ENCODE data around the gene PUM1.

The PUM1 gene

GRCh38 chr1:30893776-30894507, 171.6 kb downstream of the PUM1 start:
- H3K4me2 ChIP-seq: no peak overlapping the region
- H3K4me3 ChIP-seq (IDR thresholded peaks at IDR 0.05; ENCODE audit: insufficient read depth, low read depth, low read length): no peak overlapping the region
- no peak overlapping the region for H3K27ac ChIP-seq
- peaks cover under 1% of the 10 kb centered on the region for H3K4me1 ChIP-seq (ENCODE audit: low read depth, poor library complexity, severe bottlenecking)
- no peaks in the 10 kb centered on the region for H3K79me2 ChIP-seq (ENCODE audit: insufficient read depth, low read depth)
- no peaks in the 10 kb centered on the region for H4K20me1 ChIP-seq (ENCODE audit: insufficient read depth)
- no peak for TF ChIP-seq CTCF (conservative IDR thresholded peaks at IDR 0.05; ENCODE audit: low read depth, low read length)
- H2AFZ ChIP-seq (ENCODE audit: low read depth): no peak overlapping the region
- H3K9ac ChIP-seq: no peak overlapping the region
- no peaks in the 10 kb centered on the region; the same call in 1 of the 2 replicates for H3K27me3 ChIP-seq (ENCODE audit: insufficient read depth, low read depth)
- no peaks in the 10 kb centered on the region for H3K36me3 ChIP-seq (ENCODE audit: insufficient read depth)

- no peaks in the 10 kb centered on the region for H4K20me1 ChIP-seq (ENCODE audit: insufficient read depth)
- H2AFZ ChIP-seq (ENCODE audit: low read depth): no peak overlapping the region
- no peaks in the 10 kb centered on the region for H3K79me2 ChIP-seq (ENCODE audit: insufficient read depth, low read depth)
- peaks cover 13% of the 10 kb centered on the region for H3K4me1 ChIP-seq (ENCODE audit: low read depth, poor library complexity, severe bottlenecking)
- H3K36me3 ChIP-seq (ENCODE audit: insufficient read depth): no peaks in the 10 kb centered on the region
- H3K27me3 ChIP-seq (ENCODE audit: insufficient read depth, low read depth): no peaks in the 10 kb centered on the region; the same call in 1 of the 2 replicates
- TF ChIP-seq CTCF (conservative IDR thresholded peaks at IDR 0.05; ENCODE audit: low read depth, low read length): no peak
- H3K27ac ChIP-seq: no peak overlapping the region
- no peak overlapping the region for H3K9ac ChIP-seq
- H3K4me3 ChIP-seq (IDR thresholded peaks at IDR 0.05; ENCODE audit: insufficient read depth, low read depth, low read length): no peak overlapping the region
- H3K4me2 ChIP-seq: no peak overlapping the region
These were observed 172.8 kb downstream of the PUM1 start for GRCh38 chr1:30892671-30893073.

- Histone ChIP-seq H3K4me2 (no peak overlapping the region), H3K36me3 (ENCODE audit: insufficient read depth) (no peaks in the 10 kb centered on the region), H3K4me1 (ENCODE audit: low read depth, poor library complexity, severe bottlenecking) (peaks cover 16% of the 10 kb centered on the region), H3K9ac (no peak overlapping the region), H3K79me2 (ENCODE audit: insufficient read depth, low read depth) (no peaks in the 10 kb centered on the region), H4K20me1 (ENCODE audit: insufficient read depth) (no peaks in the 10 kb centered on the region), H3K27me3 (ENCODE audit: insufficient read depth, low read depth) (no peaks in the 10 kb centered on the region; the same call in 1 of the 2 replicates), H3K4me3 (IDR thresholded peaks at IDR 0.05; ENCODE audit: insufficient read depth, low read depth, low read length) (no peak overlapping the region), H2AFZ (ENCODE audit: low read depth) (no peak overlapping the region), H3K27ac (no peak overlapping the region)
- TF ChIP-seq CTCF (conservative IDR thresholded peaks at IDR 0.05; ENCODE audit: low read depth, low read length): no peak
These were observed 174.3 kb downstream of the PUM1 start for GRCh38 chr1:30891227-30891552.

GRCh38 chr1:30890502-30891226, 174.9 kb downstream of the PUM1 start:
- Histone ChIP-seq H3K79me2 (ENCODE audit: insufficient read depth, low read depth) (no peaks in the 10 kb centered on the region), H3K9ac (no peak overlapping the region), H2AFZ (ENCODE audit: low read depth) (no peak overlapping the region), H3K27ac (no peak overlapping the region), H4K20me1 (ENCODE audit: insufficient read depth) (no peaks in the 10 kb centered on the region), H3K4me2 (no peak overlapping the region), H3K27me3 (ENCODE audit: insufficient read depth, low read depth) (no peaks in the 10 kb centered on the region; the same call in 1 of the 2 replicates), H3K4me1 (ENCODE audit: low read depth, poor library complexity, severe bottlenecking) (peaks cover 16% of the 10 kb centered on the region), H3K36me3 (ENCODE audit: insufficient read depth) (no peaks in the 10 kb centered on the region), H3K4me3 (IDR thresholded peaks at IDR 0.05; ENCODE audit: insufficient read depth, low read depth, low read length) (no peak overlapping the region)
- no peak for TF ChIP-seq CTCF (conservative IDR thresholded peaks at IDR 0.05; ENCODE audit: low read depth, low read length)

Measured in KMS-11 (cell line).